PC-9 (cell line): ENCODE results near the gene EML1.

Experiments
- CTCF ChIP-seq: fragments of 200-600 bp; sonication (generic); conservative IDR thresholded peaks from 2 replicates; pipeline ENCODE4 v1.6.1; 2017; ENCODE audit warnings: mixed run types, antibody characterized with exemption, mild to moderate bottlenecking, moderate library complexity
- EZH2 ChIP-seq: fragments of 200-600 bp; sonication (generic); IDR thresholded peaks from 2 replicates; pipeline ENCODE4 v1.8.0; 2017; ENCODE audit warnings: antibody characterized with exemption, low read depth

GRCh38 chr14:99751539-99752485 lies 41.4 kb upstream of the EML1 start:
- no peak for TF ChIP-seq CTCF
- TF ChIP-seq EZH2, result no peak
